ENCODE results near the gene SRSF3.
"Not testable (repeated sequence)": the region's sequence is repeated elsewhere in the genome, so short reads cannot be mapped to it uniquely, and the experiment has no call there.

The SRSF3 gene

DNA sequence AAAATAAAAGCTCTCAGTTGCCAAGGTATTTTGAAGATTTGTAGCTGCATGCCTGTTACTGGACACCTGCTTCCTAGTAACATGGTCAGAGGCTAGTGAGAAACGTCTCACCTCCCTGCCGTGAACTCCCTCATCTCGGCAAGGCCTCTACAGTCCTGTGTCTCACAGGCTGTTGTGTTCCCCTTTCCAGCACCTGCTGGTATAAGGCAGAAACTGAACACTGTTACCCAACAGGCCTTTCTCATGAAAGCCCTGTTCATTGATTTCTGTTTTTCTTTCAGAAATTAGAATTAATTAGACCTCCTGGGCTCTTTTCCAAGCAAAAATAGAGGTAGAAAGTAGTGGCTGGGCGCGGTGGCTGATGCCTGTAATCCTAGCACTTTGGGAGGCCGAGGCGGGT lies 17.6 kb upstream of the SRSF3 start:
- DNase-seq: no peak

DNA sequence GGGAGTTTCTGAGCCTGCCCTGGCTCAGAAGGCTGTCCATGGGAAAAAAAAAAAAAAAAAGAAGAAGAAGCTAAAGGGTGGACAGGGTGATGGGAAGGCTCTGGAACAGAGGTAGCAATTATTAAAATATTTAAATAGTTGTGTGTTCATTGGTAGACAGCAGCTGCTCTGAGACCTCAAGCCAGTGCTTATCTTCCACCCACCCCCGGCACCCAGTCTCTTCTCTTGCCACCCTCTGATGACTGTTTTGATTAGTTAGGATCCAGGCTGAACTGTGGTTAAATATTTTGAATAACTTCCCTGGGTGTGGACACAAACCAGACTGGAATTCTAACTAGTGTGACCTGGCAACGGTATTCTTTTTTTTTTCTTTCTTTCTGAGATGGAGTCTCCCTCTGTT lies 16.9 kb upstream of the SRSF3 start:
- DNase-seq: no peak

DNA sequence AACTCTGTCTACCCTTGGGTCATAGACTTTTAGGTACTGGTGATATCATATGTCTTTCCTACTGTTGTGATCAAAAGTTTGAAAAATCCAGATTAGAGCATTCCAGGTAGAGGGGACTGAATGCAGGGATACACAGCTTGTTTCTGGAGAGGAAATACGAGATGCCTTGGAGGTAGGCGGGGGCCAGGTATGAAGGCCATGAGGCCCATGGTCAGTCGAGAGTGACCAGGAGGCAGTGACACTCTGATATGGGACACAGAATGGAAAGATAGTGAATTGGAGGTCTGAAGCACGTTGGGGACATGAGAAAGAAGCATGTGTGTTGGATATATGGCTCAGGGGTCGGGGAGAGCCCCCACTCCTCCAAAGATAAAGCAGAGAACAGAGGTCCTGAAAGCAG lies 16.1 kb upstream of the SRSF3 start:
- no peak for DNase-seq

DNA sequence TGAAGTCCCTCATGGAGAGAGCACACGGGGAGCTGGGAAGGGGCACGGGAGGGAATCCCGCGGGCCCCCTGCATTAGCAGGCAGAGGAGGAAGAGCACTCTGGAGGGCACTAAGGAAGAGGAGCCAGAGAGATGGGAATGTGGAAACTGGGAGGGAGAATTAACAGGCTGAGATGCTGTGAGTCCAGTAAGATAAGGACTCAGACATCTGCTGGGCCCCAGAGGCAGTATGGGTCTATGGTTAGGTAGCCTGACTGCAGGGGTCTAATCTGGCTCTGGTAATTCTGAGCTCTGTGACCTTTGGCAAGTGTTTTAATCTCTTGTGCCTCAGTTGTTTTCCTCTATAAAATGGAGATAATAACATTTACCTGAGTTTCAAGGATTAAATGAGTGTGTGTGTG lies 15.7 kb upstream of the SRSF3 start:
- no peak for DNase-seq

DNA sequence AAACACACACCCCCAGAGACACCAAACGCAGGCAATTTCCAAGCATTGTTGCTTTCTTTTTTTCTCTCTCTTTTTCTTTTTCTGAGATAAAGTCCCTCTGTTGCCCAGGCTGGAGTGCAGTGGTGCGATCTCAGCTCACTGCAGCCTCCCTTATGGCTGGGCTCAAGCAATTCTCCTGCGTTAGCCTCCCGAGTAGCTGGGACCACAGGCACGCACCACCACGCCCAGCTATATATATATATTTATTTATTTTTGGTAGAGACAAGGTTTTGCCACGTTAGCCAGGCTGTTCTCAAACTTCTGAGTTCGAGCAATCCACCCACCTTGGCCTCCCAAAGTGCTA lies 14.0 kb upstream of the SRSF3 start:
- DNase-seq: no peak

DNA sequence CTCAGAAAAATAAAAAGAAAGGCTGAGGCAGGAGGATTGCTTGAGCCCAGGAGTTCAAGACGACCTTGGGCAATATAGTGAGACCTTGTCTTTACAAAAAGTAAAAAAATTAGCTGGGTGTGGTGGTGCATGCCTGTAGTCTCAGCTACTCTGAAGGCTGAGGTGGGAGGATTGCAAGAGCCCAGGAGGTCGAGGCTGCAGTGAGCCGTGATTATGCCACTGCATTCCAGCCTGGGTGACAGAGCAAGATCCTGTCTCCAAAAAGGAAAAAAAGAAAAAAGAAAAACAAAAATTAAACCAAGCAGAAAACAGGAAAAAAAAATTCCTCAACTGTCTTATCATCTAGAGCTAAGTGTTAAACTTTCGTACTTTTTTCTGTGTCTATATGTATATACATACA lies 12.4 kb upstream of the SRSF3 start:
- DNase-seq: no peak

DNA sequence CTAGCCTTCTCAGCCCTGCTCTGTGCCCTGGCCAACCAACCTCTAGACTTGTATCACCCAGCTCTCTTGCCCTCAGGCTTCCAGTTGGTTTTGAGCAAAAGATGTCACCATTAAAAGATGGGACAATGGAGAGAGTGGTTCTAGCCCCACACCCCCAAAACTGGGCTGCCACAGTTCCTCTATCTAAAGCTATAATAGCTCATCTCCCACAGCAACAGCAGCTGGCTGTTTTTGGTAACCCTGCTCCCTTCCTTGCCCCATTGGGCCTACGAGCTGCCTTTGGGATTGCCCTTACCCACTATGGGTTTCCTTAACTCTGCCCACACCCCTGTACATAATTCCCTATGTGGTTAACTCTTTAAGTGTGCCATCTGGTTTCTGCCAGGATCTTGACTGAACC lies 7.6 kb upstream of the SRSF3 start:
- no peak for DNase-seq

DNA sequence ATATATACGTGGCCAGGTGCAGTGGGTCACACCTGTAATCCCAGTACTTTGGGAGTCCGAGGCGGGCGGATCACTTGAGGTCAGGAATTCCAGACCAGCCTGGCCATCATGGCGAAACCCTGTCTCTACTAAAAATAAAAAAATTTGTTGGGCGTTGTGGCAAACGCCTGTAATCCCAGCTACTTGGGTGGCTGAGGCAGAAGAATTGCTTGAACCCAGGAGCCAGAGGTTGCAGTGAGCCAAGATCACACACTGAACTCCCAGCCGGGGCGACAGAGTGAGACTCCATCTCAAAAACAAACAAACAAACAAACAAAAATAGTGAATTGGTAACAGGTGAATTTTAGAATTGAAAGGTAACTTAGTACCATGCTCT lies 5.1 kb upstream of the SRSF3 start:
- not testable (repeated sequence) for DNase-seq

DNA sequence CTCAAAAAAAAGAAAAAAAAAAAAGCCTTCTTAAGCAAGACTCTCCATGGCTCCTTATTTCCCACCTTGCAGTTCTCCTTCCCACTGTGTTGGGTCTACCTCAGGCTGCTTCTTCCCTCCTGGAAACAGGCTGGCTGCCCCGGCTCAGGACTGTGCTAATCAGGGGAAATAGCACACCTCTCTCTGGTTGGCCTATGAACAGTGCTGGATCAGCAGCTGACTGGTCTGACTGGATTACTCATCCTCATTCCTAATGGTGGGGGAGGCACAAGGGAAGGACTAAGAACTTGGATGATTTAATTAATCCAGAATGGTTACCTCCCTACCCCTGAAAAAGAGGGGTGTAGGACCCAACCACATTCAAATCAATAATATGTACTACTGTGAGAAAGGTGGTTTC lies 3.9 kb upstream of the SRSF3 start:
- no peak for DNase-seq

DNA sequence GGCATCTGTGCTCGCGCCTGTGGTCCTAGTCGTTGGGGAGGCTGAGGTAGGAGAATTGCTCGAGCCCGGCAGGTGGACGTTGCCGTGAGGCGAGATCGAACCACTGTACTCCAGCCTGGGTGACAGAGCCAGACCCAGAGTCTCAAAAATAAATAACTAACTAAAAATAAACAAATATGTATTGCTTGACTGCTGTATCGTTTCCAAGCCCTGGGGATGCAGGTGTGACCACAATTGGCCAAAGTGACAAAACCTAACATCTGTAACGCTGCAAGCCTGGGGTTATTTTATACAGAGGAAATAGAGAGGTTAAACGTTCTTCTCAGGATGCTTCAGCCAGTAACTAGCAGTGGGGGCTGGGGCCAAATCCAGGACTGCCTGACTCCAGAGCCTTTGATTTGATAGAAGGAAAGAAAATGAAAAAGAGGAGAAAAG lies 1.9 kb upstream of the SRSF3 start:
- no peak for DNase-seq

DNA sequence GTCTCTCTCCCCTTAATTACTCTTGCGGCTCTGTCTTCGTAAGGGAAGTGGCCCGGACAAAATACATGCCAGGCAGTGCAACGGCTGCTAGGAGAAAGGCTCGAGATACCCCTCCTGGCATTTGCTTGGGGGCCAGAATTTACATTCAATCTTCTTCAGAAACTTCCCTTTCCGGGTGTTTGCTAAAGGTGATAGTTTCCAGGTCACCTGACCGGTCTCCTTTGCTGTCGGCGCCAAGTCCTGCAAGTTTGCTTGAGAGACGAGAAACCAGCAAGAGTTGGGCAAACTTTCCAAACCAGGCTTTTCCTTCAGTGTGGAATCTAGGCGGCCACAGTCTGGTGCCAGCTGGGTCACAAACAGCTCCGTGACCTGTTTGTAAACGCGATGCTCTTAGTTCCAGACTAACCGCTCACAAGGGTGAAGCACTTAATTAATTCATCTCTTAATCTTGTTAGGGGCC lies 563 bp upstream of the SRSF3 start:
- DNase-seq: peak; percentile 68

DNA sequence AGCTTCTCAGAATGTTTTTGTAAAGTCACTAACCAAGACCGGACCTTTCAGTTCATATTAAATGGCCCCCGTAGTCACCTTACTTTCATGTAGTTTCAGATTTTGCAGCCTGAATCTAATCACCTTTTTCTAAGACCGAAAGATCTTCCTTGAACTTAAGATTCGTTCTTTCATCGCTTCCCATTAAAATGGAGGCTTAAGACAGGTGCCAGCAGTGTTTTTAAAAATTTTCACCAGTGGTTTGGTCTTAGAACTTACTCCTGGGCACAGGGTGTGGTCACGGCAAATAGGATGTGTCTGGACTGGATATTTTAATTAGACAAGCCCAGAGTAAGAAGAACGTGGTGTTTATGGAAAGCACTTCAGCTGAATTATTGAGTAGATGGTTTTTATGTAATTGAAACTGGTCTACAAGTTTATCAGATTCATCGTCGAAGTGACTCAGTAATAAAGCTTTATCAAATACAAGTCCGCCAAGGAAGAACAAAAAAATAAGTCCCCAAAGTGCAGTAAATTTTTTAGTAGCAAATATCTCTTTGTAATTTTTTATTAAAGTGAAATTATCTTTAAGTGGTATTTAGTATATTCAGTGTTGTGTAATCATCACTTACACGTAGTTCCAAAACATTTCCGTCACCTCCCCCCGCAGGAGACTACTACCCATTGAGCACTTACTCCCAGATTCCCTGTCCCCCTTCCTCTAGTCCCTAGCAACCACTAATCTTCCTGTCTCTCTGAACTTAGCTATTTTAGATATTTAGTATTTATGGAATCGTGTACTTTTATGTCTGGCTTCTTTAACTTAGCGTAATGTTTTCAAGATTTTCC lies 868 bp downstream of the SRSF3 start:
- DNase-seq: peak; percentile 44

DNA sequence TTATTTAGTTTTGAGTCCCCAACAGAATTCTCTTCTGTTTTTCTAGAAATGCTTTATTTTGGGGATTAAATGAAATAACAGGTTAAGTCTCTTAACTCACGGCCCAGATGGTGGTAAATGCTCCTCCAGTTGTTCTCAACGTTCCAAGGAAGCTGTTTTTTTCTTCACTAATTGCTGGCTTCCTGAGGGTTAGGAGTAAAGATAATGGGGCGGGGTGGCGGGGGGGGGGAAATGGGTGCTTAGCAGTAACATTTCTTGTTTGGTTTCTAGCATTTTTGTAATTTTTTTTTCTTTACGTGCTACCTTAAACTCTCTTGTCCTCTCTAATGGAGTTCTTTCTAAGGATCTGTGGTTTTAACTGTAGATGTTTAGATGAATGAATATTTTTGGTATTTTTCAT lies 2.2 kb downstream of the SRSF3 start:
- DNase-seq: no peak

DNA sequence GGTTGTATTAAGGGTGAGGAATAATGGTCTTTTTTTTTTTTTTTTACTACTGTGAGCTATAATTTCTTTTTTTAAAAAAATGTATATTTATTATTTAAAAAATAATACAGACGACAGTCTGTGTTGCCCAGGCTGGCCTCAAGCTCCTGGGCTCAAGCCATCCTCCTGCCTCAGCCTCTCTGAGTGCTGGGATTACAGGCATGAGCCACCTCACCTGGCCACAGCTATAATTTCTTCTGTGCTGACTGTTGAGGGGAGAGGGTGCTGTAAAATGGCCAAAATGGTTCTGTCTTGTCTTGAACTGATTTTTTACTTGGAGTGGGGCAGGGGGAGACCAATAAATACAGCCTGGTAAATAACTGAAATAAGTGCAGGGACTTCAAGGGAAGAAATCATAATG lies 3.6 kb downstream of the SRSF3 start:
- DNase-seq: no peak

DNA sequence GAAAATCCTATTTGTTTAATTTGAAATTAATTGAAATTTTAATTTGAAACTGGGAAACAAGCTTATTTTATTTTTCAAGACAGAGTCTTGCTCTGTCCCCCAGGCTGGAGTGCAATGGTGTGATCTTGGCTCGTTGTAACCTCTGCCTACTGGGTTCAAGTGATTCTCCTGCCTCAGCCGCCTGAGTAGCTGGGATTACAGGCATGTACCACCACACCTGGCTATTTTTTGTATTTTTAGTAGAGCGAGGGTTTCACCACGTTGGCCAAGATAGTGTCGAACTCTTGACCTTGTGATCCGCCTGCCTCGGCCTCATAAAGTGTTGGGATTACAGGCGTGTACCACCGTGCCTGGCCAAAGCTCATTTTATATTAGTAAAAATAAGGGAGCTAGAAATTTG lies 4.2 kb downstream of the SRSF3 start:
- DNase-seq: no peak

DNA sequence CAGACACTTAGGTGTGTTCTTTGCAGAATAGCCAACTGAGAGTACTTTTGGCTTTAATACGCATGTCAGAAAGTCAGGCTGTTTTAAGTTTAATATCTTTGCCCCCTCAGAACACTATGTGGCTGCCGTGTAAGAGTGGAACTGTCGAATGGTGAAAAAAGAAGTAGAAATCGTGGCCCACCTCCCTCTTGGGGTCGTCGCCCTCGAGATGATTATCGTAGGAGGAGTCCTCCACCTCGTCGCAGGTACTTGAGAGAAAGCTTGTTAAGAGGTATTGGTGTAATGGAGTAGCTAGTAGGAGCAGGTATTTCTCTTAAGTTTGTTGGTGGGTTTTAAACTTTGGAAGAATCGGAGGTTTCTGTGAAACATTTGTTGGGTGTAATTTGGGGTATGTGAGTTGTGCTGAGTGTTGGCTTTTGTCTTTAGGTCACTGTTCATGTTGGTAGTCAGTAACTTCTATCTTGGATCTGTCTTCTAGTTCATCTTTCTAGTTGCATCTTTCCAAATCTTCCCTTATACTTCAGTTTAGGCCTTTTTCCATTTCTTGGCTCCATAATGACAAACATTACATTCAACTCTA lies 4.7 kb downstream of the SRSF3 start:
- no peak for DNase-seq

DNA sequence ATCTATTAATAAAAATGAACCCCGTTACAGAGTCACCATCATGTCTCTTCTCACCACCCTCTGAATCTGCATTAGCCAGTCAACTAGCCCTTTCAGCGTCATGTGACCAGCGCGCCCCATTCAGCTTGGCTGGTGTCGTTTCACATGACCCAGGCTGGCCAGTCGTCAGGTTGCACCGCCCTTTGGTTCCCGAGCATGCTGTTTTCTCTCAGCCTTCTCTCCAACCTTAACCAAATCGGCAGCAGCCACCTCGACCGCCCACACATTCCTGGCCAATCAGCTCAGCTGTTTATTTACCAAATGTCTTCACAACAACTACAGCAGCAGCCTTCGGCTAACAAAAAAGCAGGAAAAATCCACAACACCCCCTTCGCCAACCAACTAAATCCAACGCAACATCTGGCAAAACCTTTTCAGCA lies 5.6 kb downstream of the SRSF3 start:
- DNase-seq: peak; percentile 79

DNA sequence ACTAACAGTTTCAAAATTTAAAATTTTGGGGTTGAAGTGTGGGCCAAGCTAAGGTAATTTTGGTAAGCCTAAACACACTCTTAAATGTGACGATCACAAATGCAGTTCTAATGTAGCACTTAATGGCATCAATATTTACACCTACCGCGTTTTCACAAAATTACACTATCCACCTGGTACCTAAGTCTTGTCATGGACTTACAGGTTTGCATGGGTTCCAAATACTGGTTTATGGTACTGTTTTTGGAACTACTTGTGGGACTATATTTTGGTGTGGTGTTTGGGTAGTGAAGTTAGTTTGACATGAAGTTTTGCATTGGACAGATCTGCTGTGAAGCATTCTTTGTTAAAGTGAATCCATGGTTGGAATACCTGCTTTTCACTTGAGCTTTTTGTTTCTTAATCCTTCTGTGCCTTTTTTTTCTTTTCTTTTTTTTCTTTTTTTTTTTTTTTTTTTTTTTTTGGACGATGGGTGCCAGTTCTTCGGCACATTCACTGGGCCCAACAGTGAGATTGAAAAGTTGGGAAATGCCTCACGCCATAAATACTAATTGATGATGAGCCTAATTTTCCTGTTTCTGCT lies 6.5 kb downstream of the SRSF3 start:
- DNase-seq: no peak

DNA sequence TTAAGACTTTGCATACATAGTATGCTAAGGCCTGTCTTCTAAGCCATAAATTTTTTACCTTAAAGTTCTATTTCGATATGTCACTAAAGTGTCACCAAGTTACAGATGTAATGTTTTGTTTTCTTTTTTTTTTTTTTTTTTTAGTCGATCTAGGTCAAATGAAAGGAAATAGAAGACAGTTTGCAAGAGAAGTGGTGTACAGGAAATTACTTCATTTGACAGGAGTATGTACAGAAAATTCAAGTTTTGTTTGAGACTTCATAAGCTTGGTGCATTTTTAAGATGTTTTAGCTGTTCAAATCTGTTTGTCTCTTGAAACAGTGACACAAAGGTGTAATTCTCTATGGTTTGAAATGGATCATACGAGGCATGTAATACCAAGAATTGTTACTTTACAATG lies 7.7 kb downstream of the SRSF3 start:
- not testable (repeated sequence) for DNase-seq

DNA sequence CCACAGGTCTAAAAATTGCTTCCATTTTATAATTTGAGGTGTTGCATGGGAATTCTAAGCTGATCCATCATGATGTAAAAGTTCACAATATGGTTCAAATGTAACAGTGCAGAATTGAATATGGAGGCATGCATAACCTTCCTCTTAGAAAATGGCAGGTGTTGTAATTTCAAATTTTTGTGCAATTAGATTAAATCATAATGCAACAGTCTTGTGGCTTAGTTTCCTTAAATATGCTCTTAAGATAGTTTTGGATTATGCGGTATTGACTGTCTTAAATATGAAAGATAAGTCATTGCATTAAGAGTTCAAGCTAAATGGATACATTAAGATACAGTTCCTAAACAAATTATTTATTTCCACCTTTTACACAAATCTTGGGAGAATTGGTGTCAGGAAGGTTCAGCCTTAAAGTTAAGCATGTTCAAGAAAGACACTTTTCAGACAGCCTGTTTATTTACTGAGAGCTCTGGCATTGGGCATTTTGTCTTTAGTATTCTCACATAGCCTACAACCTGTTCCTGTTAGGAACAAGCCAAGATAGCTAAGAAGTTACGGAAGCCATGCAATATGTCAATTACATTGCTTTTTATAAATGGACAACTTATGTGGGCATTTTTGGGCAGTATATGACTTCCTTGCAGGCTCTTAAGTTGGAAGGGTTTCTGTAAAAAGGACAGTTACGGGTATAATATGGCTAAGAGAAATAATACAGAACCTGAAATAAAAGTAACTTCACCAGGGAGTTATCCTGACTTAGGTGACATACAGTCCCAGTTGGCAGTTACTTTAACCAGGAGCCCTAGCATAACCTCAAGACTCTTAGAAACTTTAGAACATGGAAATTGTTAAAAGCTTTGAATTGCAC lies 9.3 kb downstream of the SRSF3 start:
- no peak for DNase-seq

DNA sequence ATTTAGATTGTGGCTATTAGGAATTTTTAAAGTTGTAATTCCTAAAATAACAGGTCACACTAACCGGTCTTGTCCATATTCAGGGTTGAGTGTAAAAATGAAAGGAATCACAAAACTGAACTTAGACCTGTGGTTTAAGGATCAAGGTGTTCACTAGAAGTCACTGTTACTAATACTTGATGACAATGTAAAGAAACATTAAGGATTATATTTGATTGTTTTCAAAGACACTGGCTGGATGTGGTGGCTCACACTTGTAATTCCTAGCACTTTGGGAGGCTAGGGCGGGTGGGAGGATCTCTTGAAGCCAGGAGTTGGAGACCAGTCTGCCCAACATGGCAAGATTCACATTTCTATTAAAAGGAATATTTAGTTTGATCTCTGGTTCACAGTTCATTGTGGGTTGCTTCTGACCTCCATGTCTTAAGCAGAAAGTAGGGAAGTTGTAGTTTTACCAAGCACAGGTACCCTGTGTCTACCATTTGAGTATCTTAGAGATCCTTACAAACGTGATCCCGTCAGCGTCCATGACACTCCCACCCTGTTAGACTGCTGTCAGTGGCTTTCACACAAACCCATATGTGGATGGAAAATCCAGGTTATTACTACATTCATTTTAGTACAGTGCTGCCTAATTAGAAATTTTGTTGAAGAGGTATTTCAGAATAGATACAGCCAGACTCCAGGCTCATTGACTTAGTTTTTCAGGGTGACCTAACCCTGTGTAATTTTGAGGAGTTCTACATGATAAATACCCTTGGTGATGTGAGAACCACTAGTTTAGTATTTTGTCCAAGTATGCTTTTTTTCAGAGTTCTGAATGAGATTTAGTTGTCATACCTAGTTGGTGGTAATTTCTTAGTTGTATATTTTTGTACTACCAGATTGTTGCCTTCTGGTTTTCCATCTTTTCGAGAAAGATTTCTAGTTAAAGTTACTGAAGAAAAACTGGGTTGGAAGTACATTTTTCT lies 10.2 kb downstream of the SRSF3 start:
- no peak for DNase-seq

DNA sequence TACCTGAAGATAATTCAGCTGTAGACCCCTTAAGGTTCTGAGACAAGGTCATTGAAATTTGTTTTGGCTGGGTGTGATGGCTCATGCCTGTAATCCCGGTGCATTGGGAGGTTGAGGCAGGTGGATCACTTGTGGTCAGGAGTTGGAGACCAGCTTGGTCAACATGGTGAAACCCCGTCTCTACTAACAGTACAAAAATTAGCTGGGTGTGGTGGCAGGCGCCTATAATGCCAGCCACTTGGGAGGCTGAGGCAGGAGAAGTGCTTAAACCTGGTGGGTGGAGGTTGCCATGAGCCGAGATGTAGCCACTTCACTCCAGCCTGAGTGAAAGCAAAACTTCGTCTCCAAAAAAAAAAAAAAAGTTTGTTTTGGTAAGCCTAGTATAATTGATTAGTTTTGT lies 11.0 kb downstream of the SRSF3 start:
- DNase-seq: no peak
